ENCODE measurements around the gene SPON2.

GRCh38 chr4:1192091-1192492 is 19.7 kb upstream of the SPON2 start:
- TF ChIP-seq EZH2 (IDR thresholded peaks at IDR 0.05; ENCODE audit: borderline replicate concordance, low read length) (no peak), CTCF (conservative IDR thresholded peaks at IDR 0.05 in 1 of 2, IDR thresholded peaks at IDR 0.05 in 1 of 2; ENCODE audit: extremely low read depth in 1 of 2, insufficient read depth in 1 of 2, low read depth in 1 of 2, low read length in 2 of 2) (no peak)
